Fibroblast of skin of abdomen (primary cell): ENCODE measurements around the gene RPL38.
A peak's percentile ranks its signal among the peaks of the same experiment; 100 is the strongest.

Experiments
- DNase-seq: peaks from one replicate; pipeline ENCODE4 v3.0.0-alpha.2; 2013

The RPL38 gene

DNA sequence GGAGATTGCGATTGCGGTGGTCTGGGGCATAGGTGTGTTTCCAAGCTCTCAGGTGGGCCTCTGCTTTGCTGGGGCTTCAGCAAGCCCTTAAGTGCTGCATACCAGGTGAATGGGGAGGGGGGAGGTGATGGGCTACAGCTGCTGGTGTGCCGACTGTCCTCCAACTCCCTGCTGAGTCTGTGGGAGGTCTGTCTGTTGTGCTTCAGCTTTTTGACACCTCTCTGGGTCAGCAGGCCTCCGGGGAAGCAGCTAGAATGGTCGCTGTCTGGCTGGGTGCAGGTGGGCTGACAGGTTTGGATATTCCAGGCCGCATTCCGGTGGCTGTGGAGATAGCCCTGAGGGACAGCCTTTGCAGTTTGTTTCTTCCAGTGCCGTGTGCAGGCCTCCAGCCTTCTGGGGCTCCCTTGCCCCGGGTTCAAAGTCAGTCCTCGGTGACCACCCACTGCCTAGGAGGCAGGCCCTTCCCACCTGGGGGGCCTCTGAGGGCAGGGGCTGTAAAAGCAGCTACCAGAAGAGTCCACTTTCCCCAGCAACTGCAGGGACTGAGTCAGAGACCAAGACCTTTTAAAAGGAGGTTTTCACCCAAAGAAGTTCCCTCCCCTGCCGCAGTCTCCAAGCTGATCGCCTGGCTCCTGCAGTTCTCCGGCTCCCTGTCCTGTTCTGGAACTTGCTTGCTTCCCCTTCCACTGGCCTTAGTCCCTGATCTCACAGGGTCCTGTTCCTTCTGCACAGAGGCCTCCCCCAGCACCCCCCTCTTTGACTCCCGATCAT lies 7.8 kb downstream of the RPL38 start:
- DNase-seq = no peak

DNA sequence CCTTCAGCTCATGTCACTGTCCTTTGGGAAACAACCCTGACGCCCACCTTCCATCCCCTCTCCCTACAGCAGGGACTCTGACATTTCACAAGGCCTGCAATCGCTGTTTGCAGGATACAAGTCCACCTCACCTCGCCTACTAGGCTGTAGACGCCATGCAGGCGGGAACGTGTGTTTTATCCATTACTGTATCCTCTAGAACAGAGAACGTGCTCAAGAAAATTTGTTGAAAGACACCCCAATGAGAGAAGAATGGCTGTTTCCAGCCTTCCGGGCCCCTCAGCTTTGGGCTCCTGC lies 8.4 kb downstream of the RPL38 start:
- DNase-seq = no peak

DNA sequence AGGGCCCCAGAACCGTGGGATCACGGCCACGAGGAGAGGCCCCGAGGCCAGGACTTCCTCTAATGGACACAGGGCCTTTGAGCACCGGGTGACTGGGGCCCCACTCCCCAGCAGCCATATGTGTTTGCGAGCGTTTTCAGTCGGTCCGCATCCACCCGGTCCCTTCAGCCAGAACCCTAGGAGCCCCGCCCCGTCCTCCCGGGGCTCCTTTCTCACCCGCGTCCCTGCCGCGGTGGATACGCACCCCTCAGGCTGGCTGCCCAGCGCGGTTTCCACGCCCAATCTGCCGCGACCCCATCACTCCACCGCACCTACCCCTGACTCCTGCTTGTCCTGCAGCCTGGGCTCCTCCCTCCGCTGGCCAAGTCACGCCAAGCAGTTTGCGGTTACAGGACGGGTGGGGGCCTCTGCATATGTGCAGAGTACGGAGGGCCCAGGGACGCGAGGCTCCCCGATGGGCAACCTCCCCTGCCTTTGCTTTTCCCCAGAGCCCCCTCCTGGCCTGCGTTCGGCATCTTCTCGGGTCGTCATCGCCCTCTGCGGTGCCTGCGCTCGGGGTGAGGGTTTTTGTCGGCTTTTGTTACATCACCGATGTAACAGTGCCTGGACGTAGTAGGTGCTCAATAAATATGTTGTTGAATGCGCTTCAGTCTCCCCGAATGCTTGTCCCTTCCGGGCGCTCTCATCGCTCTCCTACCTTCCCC lies 8.9 kb downstream of the RPL38 start:
- peak; percentile 24 for DNase-seq

DNA sequence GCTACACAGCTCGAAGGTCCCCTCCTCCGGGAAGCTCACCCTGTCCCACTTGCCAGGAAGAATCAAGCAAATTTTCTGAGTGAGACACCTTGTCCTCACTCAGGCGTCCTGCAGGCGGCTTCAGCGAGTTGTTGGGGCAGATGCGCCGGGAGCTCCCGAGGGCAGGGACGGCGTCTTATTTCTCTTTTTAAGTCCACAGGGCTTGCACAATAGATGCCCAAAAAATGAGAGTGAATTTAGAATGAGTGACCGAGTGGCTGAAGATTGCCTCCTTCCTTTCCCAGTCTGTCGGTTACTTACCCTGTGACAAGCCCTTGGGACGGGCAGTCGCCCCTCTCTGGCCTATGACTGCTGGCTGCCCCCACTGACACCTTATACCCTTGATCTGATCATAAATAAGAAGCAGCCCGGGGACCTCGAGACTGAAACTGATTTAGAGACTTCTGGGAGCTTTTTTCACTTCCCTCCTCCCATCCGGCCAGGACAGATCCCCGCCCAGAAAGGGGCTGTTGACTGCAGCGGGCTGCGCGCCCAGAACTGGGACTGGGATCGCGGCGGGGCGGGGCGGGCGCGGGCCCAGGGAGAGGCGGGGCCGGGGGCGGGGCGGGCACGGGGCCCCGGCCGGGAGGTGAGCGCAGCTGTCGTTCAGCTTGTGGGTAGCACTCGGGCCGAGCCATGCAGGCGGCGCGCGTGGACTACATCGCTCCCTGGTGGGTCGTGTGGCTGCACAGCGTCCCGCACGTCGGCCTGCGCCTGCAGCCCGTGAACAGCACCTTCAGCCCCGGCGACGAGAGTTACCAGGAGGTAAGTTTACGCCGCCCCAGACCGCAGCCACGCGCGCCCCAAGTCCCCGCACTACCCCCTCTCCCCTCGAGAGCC lies 9.7 kb downstream of the RPL38 start, which contains the start of gene TTYH2:
Gene TTYH2 (plus strand): TSS at position 659 of the 879 bp plus-strand sequence. CDS start 17 bp downstream, at position 676.
- peak; percentile 89 for DNase-seq

DNA sequence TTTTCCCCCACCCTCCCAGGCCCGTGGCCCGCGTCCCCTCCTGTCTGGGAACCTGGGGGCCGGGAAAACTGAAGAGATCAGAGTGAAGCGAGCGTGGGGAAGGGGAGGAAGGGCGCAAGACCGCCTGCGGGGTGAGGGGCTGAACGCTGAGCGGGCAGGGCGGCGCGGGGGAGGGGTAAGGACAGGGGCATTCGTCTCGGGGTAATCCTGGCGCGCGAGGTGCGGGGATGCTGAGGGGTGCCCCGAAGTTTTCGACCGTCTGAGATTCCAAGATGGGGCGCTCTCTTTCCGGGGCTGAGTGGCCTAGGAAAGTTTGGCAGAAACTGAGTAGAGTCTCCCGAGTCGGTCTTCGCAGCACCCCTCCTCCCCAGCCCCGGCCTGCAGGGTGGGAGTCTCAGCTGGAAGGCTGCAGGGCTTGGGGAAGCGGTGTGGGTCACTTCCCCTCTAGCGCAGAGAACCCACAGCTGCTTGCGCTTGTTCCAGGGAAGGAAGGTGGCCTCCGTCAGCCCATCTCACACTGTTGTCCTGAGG lies 10.4 kb downstream of the RPL38 start:
- no peak for DNase-seq

GRCh38 chr17:74214484-74215341 lies 11.2 kb downstream of the RPL38 start:
- DNase-seq = no peak

GRCh38 chr17:74215342-74215727 lies 11.9 kb downstream of the RPL38 start:
- no peak for DNase-seq

- DNase-seq = no peak
Observed at GRCh38 chr17:74216505-74216904, 13.0 kb downstream of the RPL38 start.

- no peak for DNase-seq
Observed at GRCh38 chr17:74217037-74217730, 13.7 kb downstream of the RPL38 start.

DNA sequence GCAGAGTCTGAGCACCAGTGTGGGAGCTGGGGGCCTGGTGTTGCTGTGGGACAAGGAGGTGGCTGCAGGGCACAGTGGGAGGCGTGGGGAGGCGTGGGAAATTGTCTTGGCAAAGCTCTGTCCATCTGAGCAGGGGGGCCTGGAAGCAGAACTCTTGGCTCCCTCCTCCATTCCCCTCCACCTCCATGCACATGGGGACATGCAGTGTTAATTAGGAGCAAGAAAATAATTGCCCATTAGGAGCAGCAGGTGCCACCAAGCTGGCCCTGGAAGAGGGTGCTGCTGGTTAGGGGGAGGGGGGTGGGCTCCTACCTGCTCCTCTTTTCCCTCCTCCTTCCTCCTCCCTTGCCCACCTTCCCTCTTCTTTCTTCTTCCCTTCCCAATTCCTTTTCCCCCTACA lies 14.4 kb downstream of the RPL38 start:
- no peak for DNase-seq

DNA sequence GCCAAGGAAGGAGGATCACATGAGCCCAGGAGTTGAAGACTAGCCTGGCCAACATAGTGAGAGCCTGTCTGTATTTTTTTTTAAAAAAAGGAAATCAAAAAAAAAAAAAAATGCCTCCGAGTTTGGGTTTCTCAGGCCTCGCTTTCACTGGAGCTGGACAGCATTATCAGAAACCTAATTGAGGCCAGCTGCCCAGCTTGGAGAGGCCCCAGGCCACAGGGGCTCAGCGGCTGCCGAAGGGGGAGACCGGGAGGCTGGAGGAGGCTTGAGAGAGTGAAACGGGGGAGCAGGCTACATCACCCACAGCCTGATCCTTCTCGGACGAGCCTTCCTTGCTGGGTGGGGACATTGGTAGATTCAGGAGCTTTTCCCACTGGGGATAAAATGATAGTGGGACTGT lies 15.0 kb downstream of the RPL38 start:
- DNase-seq = no peak

- DNase-seq = no peak
Observed at GRCh38 chr17:74219576-74220133, 16.2 kb downstream of the RPL38 start.

DNA sequence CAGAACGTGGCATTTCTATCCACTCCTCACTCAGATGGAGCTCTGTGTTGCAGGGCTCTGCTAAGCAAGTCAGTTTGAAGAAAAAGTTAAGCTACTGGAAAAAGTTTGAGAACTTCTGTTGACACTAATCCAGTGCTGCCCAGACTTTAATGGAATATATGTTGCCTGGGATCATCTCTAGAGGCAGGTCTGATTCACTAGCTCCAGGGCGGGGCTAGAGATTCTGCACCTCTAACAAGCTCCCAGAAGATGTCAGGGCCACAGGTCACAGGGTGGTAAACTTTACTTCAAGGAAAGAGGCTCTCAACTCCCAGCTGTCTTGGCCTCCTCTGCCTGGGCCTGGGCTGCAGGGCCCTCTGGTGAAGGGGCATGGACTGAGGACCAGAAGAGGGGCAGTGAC lies 16.7 kb downstream of the RPL38 start:
- DNase-seq = no peak

DNA sequence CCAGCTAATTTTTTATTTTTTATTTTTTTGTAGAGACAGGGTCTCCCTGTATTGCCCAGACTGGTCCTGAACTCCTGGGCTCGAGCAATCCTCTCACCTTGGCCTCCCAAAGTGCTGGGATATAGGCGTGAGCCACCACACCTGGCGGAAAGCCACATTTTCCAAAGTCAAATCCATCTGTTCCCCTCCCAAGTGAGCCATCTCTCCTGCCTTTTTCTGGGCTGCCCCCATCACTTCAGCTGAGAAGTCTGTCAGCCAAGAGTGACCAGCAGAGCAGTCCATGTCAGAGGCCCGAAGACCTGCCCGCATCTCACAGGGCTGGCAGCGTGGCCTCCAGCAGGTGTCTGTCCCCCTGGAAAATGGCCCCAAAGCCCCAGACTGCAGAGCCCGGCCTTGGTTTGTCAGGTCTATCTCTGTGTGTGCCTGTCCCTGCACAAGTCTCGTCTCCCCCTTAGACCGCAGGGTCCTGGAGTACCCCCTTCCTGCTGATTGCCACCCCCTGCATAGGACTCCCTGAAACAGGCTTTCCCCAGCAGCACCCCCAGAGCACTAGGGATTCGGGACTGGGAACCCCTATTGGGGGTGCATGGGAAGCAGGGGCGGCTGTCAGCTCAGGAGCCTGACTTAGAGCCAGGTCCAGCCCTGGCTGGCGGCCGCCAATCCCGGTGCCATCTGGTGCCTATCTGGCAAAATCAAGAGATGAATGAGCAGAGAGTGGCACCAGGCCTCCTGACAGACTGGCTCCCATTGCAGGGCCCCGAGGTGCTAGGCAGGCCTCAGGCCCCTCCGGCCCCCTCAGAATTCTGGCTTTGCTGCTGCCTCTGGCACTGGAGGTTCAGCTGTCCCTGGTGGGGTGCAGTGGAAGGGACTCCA lies 17.7 kb downstream of the RPL38 start:
- DNase-seq = no peak

DNA sequence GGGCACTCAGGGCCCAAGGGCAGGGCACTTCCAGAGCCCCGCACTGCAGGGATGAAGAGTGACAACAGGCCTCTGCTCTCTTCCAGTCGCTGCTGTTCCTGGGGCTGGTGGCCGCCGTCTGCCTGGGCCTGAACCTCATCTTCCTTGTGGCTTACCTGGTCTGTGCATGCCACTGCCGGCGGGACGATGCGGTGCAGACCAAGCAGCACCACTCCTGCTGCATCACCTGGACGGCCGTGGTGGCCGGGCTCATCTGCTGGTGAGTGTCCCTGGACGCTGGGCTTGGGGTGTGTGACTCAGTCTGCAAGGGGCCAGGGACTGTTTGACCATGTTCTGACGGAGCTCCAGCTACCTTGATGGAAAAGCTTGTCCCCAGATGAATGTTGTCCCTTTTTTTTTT lies 18.9 kb downstream of the RPL38 start:
- DNase-seq = no peak

GRCh38 chr17:74223901-74224300 lies 20.4 kb downstream of the RPL38 start:
- no peak for DNase-seq

DNA sequence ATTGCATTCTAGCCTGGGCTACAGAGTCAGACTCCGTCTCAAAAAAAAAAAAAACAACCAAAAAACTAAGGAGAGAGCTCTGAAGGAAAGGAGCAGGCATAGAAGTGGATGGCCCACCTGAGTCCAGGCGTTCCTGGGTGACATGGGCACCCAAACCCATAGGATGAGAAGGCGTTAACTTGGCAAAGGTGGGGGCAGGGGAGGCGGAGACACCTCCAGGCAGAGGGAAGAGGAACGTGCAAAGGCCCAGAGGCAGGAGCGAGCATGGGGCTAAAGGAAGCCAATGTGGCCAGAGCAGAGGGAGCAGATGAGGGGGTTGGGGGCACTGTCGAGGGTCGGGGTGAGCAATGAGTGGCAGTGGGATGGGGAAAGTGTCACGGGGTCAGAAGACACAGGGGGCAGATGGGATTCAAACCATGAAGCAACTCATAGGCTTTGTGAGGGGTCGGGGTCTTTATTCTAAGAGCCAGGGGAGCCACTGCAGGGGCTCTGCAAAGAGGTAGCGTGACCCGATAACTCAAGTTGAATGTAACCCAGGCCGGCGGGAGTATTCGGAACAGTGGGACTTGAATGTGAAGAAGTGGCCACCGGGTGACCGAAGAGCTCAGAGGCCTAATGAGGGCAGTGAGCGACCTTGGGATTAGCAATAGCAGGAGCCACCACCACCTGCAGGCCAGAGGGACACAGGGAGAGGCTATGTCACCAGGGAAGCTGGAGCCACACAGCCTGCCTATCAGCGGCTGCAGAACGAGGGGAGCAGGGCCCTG lies 21.7 kb downstream of the RPL38 start:
- DNase-seq = no peak

DNA sequence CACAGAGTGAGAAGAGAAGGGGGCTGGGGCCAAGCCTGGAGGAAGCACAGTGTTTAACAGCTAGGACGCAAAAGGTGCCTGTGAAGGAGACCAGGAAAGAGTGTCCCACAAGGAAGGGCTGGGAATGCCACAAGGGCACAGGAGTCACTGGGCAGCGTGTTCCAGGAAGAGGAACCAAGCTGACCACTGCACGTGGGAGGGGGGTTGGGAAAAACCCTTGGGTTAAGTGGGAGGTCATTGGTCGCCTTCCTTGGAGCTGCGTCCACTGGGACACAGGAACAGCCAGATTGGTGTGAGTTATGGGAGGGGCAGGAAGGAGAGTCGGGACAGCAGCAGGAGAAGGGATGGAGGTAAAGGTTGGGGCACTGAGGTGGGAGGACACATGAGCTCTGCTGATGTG lies 22.8 kb downstream of the RPL38 start:
- DNase-seq = no peak
